ENCODE data around the gene KRT1. TPM values are rescaled to one million over a fixed set of nuclear protein-coding genes. Genes with fewer than 3 reads are reported as not detected.

The KRT1 gene
- total RNA-seq, 1 donor from 2014 or later, result not detected

DNA sequence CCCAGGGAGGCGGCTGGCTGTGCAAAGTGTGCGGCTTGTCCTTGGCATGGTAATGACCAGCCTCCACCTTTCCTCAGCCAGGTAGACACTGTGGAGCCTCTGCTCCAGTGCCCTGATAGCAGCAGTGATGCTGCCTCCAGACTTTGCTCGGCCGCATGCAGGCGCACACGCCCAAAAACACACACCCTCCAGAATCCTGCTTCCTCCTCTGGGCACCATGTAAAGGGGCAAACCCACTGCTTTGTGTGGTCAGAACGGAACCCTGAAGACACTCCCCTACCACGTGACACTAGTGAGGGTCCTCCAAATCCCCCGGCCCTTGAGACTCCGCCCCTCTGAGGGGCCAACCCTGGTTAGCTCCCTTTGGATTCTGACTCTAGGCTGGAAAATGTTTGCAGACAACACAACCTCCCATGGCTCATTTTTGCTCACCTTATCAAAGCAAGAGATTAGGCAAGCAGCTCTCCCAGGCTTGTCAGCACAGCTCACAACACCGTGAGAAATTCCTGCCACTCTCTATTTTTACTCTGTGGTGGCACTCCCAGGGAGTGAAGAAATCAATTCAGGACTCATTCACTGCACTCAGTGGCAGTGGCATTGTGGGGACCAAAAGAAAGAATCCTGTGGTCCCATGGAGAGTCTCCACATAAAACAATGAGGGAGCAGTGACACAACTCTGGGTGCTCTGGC lies 18.6 kb upstream of the KRT1 start:
- no peak overlapping the region for H3K4me3 Mint-ChIP-seq
- H3K36me3 Mint-ChIP-seq (ENCODE audit: low read depth), result no peaks in the 10 kb centered on the region
- H3K27me3 Mint-ChIP-seq (ENCODE audit: low read depth), result peaks cover 38% of the 10 kb centered on the region
- TF ChIP-seq, protein P1, sequence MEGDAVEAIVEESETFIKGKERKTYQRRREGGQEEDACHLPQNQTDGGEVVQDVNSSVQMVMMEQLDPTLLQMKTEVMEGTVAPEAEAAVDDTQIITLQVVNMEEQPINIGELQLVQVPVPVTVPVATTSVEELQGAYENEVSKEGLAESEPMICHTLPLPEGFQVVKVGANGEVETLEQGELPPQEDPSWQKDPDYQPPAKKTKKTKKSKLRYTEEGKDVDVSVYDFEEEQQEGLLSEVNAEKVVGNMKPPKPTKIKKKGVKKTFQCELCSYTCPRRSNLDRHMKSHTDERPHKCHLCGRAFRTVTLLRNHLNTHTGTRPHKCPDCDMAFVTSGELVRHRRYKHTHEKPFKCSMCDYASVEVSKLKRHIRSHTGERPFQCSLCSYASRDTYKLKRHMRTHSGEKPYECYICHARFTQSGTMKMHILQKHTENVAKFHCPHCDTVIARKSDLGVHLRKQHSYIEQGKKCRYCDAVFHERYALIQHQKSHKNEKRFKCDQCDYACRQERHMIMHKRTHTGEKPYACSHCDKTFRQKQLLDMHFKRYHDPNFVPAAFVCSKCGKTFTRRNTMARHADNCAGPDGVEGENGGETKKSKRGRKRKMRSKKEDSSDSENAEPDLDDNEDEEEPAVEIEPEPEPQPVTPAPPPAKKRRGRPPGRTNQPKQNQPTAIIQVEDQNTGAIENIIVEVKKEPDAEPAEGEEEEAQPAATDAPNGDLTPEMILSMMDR (conservative IDR thresholded peaks at IDR 0.05), result no peak
- H3K4me1 Mint-ChIP-seq, result no peaks in the 10 kb centered on the region
- H3K9me3 Mint-ChIP-seq, result no peaks in the 10 kb centered on the region
- DNase-seq (ENCODE audit: low read depth, low spot score), result no peak
- no peak overlapping the region for H3K27ac Mint-ChIP-seq (ENCODE audit: unreplicated experiment)

DNA sequence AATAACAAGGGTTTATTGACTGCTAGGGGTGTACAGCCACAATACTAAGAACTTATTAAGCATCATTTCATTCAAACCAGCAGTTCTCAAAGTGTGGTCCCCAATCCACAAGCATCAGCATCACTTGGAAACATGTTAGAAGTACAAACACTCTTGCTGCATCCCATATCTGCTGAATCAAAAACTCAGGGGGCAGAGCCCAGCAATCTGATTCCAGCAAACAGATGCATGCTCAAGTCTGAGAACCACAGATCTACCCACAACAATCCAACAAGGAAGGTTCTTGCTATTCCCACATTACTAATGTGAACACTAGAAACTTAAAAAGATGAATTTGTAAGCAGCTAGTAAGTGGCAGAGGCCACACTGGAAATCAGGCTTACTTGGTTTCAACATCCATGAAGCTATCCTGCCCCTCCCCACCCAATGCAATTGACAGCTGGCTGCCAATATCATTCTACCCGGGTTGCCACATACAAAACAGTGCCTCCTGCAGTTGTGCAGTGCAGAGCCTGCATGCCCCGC lies 16.9 kb upstream of the KRT1 start:
- Mint-ChIP-seq H3K27me3 (ENCODE audit: low read depth) (peaks cover 41% of the 10 kb centered on the region), H3K27ac (ENCODE audit: unreplicated experiment) (no peak overlapping the region), H3K9me3 (no peaks in the 10 kb centered on the region), H3K36me3 (ENCODE audit: low read depth) (no peaks in the 10 kb centered on the region), H3K4me3 (no peak overlapping the region), H3K4me1 (no peaks in the 10 kb centered on the region)
- DNase-seq (ENCODE audit: low read depth, low spot score), result no peak
- TF ChIP-seq, protein P1 (conservative IDR thresholded peaks at IDR 0.05), result no peak

DNA sequence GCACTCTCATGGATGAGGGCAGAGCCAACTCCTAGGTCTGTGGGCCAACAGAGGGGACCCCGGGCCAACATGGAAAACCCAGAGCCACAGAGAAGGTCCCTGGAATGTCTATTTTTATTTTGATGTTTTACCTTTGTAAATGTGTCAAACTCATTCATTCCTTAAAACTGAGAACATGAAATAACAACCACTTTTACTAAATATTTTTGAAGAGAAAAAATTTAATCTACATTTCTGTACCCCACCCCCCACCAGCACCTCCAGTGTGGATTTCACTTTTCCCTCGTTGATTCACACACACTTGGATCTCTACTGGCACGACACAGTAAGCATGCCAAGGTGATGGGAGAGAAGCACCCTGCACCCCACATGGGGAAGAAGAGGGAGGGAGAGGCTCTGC lies 16.4 kb upstream of the KRT1 start:
- no peak for DNase-seq (ENCODE audit: low read depth, low spot score)
- TF ChIP-seq, protein P1 (conservative IDR thresholded peaks at IDR 0.05), result no peak
- no peaks in the 10 kb centered on the region for H3K9me3 Mint-ChIP-seq
- H3K36me3 Mint-ChIP-seq (ENCODE audit: low read depth), result no peaks in the 10 kb centered on the region
- H3K27me3 Mint-ChIP-seq (ENCODE audit: low read depth), result peaks cover 43% of the 10 kb centered on the region
- H3K4me1 Mint-ChIP-seq, result peaks cover 3% of the 10 kb centered on the region
- no peak overlapping the region for H3K4me3 Mint-ChIP-seq
- no peak overlapping the region for H3K27ac Mint-ChIP-seq (ENCODE audit: unreplicated experiment)

DNA sequence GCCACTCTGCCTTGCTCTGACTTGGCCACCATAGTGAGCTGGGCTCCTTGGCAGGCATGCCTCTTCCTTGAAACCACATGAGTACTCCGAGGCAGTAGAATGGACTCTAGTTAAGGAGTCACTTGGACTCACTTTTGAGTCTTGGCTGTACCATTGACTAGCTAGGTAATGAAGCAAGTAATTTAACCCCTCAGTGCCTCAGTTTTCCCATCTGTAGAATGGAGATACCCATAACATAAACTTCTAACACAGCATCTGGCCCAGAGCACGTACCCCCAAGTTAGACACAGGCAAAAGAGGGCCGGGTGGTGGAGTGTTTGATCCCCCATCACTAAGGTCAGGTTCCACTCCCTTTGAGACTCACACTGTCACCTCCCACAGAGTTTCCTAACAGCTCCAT lies 14.8 kb upstream of the KRT1 start:
- Mint-ChIP-seq H3K4me3 (no peak overlapping the region), H3K27me3 (ENCODE audit: low read depth) (peaks cover 55% of the 10 kb centered on the region), H3K4me1 (peaks cover 13% of the 10 kb centered on the region), H3K36me3 (ENCODE audit: low read depth) (no peaks in the 10 kb centered on the region), H3K27ac (ENCODE audit: unreplicated experiment) (no peak overlapping the region), H3K9me3 (no peaks in the 10 kb centered on the region)
- no peak for DNase-seq (ENCODE audit: low read depth, low spot score)
- TF ChIP-seq, protein P1 (conservative IDR thresholded peaks at IDR 0.05), result no peak

DNA sequence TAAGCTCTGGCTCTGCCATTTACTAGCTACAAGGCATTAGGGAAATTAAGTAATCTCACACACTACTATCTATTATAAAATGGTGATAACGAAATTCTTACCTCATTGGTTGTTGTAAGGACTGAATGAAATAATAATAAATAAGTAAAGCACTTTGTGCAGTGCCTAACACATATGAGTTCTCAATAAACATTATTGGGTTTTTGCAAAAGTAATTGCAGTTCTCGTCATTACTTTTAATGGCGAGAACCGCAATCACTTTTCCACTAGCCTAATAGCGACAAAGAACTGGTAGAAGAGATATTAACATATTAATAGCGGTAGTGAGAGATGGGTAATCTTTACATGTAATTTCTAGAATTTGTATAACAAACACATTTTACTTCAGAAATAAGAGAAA lies 13.9 kb upstream of the KRT1 start:
- peaks cover 64% of the 10 kb centered on the region for H3K27me3 Mint-ChIP-seq (ENCODE audit: low read depth)

More for the DNA sequence above, 13.9 kb upstream of the KRT1 start:
- Mint-ChIP-seq H3K4me1 (peaks cover 13% of the 10 kb centered on the region), H3K27ac (ENCODE audit: unreplicated experiment) (no peak overlapping the region), H3K4me3 (no peak overlapping the region), H3K36me3 (ENCODE audit: low read depth) (no peaks in the 10 kb centered on the region), H3K9me3 (no peaks in the 10 kb centered on the region)
- TF ChIP-seq, protein P1 (conservative IDR thresholded peaks at IDR 0.05), result no peak
- no peak for DNase-seq (ENCODE audit: low read depth, low spot score)
